Stimulated activated naive B cell treated with anti-CD40 and anti-IgM and Interleukin-4, amounts not matched to agents 10 μg/mL and 1 μg/mL and 100 μg/mL, for 72 hours (primary cell): Measurements from ENCODE around the gene ATXN1.
A peak's percentile ranks its signal among the peaks of the same experiment; 100 is the strongest.

Experiments
- ATAC-seq, 2 donors: fragments of 150-1000 bp; cut with Tn5 transposase; replicated peaks; 2 replicates each; pipeline ENCODE4 v1.10.0; 2021; ENCODE audit warnings: moderate library complexity in 1 of 2
- DNase-seq: peaks from one replicate; pipeline ENCODE4 v3.0.0; 2021
- H3K27ac Mint-ChIP-seq: one replicate; pipeline ENCODE4 v1.8.0; 2022; ENCODE audit warnings: mild to moderate bottlenecking, mixed read lengths
- H3K27me3 Mint-ChIP-seq, 2 donors: one replicate each; pipeline ENCODE4 v1.8.0; 2022; ENCODE audit warnings: mixed read lengths in 2 of 2
- H3K36me3 Mint-ChIP-seq, 2 donors: one replicate each; pipeline ENCODE4 v1.8.0; 2022; ENCODE audit warnings: mixed read lengths in 2 of 2, mild to moderate bottlenecking in 1 of 2
- H3K4me1 Mint-ChIP-seq, 2 donors: one replicate each; pipeline ENCODE4 v1.8.0; 2022; ENCODE audit warnings: mixed read lengths in 2 of 2, mild to moderate bottlenecking in 1 of 2
- H3K4me3 Mint-ChIP-seq, 2 donors: one replicate each; pipeline ENCODE4 v1.8.0; 2022; ENCODE audit warnings: mild to moderate bottlenecking in 2 of 2, mixed read lengths in 2 of 2, moderate library complexity in 1 of 2
- H3K9me3 Mint-ChIP-seq, 2 donors: one replicate each; pipeline ENCODE4 v1.8.0; 2022; ENCODE audit warnings: mixed read lengths in 2 of 2, mild to moderate bottlenecking in 1 of 2

The ATXN1 gene

GRCh38 chr6:16674801-16675392 lies 86.4 kb downstream of the ATXN1 start:
- peaks cover 18 to 49% of the 10 kb centered on the region in 2 donors for H3K4me1 Mint-ChIP-seq
- DNase-seq (no peak), ATAC-seq (no peak)
- no peak overlapping the region for H3K4me3 Mint-ChIP-seq
- peaks cover 23 to 39% of the 10 kb centered on the region in 2 donors for H3K36me3 Mint-ChIP-seq
- peaks cover 0 to 5% of the 10 kb centered on the region in 2 donors for H3K27me3 Mint-ChIP-seq
- H3K27ac Mint-ChIP-seq, result no peak overlapping the region
- peaks cover 4 to 5% of the 10 kb centered on the region in 2 donors for H3K9me3 Mint-ChIP-seq

GRCh38 chr6:16673011-16673797 lies 88.1 kb downstream of the ATXN1 start:
- H3K27me3 Mint-ChIP-seq, result no peaks in the 10 kb centered on the region
- ATAC-seq (no peak), DNase-seq (no peak)
- H3K9me3 Mint-ChIP-seq, result no peaks in the 10 kb centered on the region
- H3K27ac Mint-ChIP-seq, result no peak overlapping the region
- H3K36me3 Mint-ChIP-seq, result peaks cover 14 to 32% of the 10 kb centered on the region in 2 donors
- no peak overlapping the region for H3K4me3 Mint-ChIP-seq
- H3K4me1 Mint-ChIP-seq, result peaks cover 25 to 55% of the 10 kb centered on the region in 2 donors

- no peak for ATAC-seq
- H3K27ac Mint-ChIP-seq, result peak overlapping the region; percentile 75
- H3K36me3 Mint-ChIP-seq, result peaks cover 18 to 38% of the 10 kb centered on the region in 2 donors
- H3K4me3 Mint-ChIP-seq, result peak overlapping the region; percentile 18 to 67
- H3K27me3 Mint-ChIP-seq, result no peaks in the 10 kb centered on the region
- no peak for DNase-seq
- no peaks in the 10 kb centered on the region for H3K9me3 Mint-ChIP-seq
- peaks cover 26 to 62% of the 10 kb centered on the region in 2 donors for H3K4me1 Mint-ChIP-seq
Observed at GRCh38 chr6:16671302-16672289, 89.7 kb downstream of the ATXN1 start.

- ATAC-seq, result peak; percentile 77 to 81
- Mint-ChIP-seq H3K27ac (peak overlapping the region; percentile 85), H3K9me3 (peaks cover 0 to 1% of the 10 kb centered on the region in 2 donors), H3K36me3 (peaks cover 24 to 46% of the 10 kb centered on the region in 2 donors), H3K4me1 (peaks cover 28 to 62% of the 10 kb centered on the region in 2 donors), H3K4me3 (no peak overlapping the region), H3K27me3 (no peaks in the 10 kb centered on the region)
- DNase-seq, result no peak
Observed at GRCh38 chr6:16670617-16671051, 90.6 kb downstream of the ATXN1 start.

- ATAC-seq (peak; percentile 88 to 91), DNase-seq (no peak)
- H3K27me3 Mint-ChIP-seq, result no peaks in the 10 kb centered on the region
- peaks cover 25 to 43% of the 10 kb centered on the region in 2 donors for H3K36me3 Mint-ChIP-seq
- H3K4me3 Mint-ChIP-seq, result peak overlapping the region; percentile 66 to 70
- H3K4me1 Mint-ChIP-seq, result peaks cover 28 to 64% of the 10 kb centered on the region in 2 donors
- peaks cover 0 to 1% of the 10 kb centered on the region in 2 donors for H3K9me3 Mint-ChIP-seq
- peak overlapping the region; percentile 85 for H3K27ac Mint-ChIP-seq
Observed at GRCh38 chr6:16670183-16670582, 91.1 kb downstream of the ATXN1 start.

- peaks cover 0 to 1% of the 10 kb centered on the region in 2 donors for H3K9me3 Mint-ChIP-seq
- H3K36me3 Mint-ChIP-seq, result peaks cover 24 to 43% of the 10 kb centered on the region in 2 donors
- peak overlapping the region in 1 of 2 donors; percentile 5 for H3K4me3 Mint-ChIP-seq
- peak overlapping the region; percentile 77 for H3K27ac Mint-ChIP-seq
- H3K4me1 Mint-ChIP-seq, result peaks cover 28 to 61% of the 10 kb centered on the region in 2 donors
- no peaks in the 10 kb centered on the region for H3K27me3 Mint-ChIP-seq
- ATAC-seq, result peak; percentile 17 to 33
- no peak for DNase-seq
Observed at GRCh38 chr6:16669227-16669626, 92.0 kb downstream of the ATXN1 start.

- ATAC-seq, result no peak
- no peak for DNase-seq
- peaks cover 0 to 1% of the 10 kb centered on the region in 2 donors for H3K9me3 Mint-ChIP-seq
- no peak overlapping the region for H3K4me3 Mint-ChIP-seq
- H3K27me3 Mint-ChIP-seq, result no peaks in the 10 kb centered on the region
- no peak overlapping the region for H3K27ac Mint-ChIP-seq
- H3K4me1 Mint-ChIP-seq, result peaks cover 28 to 55% of the 10 kb centered on the region in 2 donors
- H3K36me3 Mint-ChIP-seq, result peaks cover 31 to 40% of the 10 kb centered on the region in 2 donors
Observed at GRCh38 chr6:16667509-16667908, 93.8 kb downstream of the ATXN1 start.

- no peak for ATAC-seq
Observed at GRCh38 chr6:16665992-16666391, 95.3 kb downstream of the ATXN1 start.

GRCh38 chr6:16665182-16665581 lies 96.1 kb downstream of the ATXN1 start:
- no peak for DNase-seq
- H3K27ac Mint-ChIP-seq, result no peak overlapping the region
- no peak overlapping the region for H3K4me3 Mint-ChIP-seq
- H3K4me1 Mint-ChIP-seq, result peaks cover 19 to 38% of the 10 kb centered on the region in 2 donors
- peaks cover 0 to 1% of the 10 kb centered on the region in 2 donors for H3K9me3 Mint-ChIP-seq
- no peak for ATAC-seq
- H3K27me3 Mint-ChIP-seq, result no peaks in the 10 kb centered on the region
- H3K36me3 Mint-ChIP-seq, result peaks cover 40 to 45% of the 10 kb centered on the region in 2 donors

More at GRCh38 chr6:16665992-16666391, 95.3 kb downstream of the ATXN1 start:
- H3K9me3 Mint-ChIP-seq, result peaks cover 0 to 1% of the 10 kb centered on the region in 2 donors
- no peak overlapping the region for H3K4me3 Mint-ChIP-seq
- peaks cover 20 to 43% of the 10 kb centered on the region in 2 donors for H3K4me1 Mint-ChIP-seq
- no peak for DNase-seq
- H3K27me3 Mint-ChIP-seq, result no peaks in the 10 kb centered on the region
- no peak overlapping the region for H3K27ac Mint-ChIP-seq
- H3K36me3 Mint-ChIP-seq, result peaks cover 40 to 46% of the 10 kb centered on the region in 2 donors

- Mint-ChIP-seq H3K36me3 (peaks cover 37 to 40% of the 10 kb centered on the region in 2 donors), H3K9me3 (peaks cover 0 to 1% of the 10 kb centered on the region in 2 donors), H3K4me1 (peaks cover 16 to 38% of the 10 kb centered on the region in 2 donors), H3K27ac (no peak overlapping the region), H3K4me3 (no peak overlapping the region), H3K27me3 (no peaks in the 10 kb centered on the region)
- DNase-seq, result no peak
- no peak for ATAC-seq
Observed at GRCh38 chr6:16663901-16664300, 97.4 kb downstream of the ATXN1 start.

- DNase-seq, result no peak
- Mint-ChIP-seq H3K4me3 (peak overlapping the region in 1 of 2 donors; percentile 30), H3K9me3 (no peaks in the 10 kb centered on the region), H3K36me3 (peaks cover 32 to 35% of the 10 kb centered on the region in 2 donors), H3K27me3 (no peaks in the 10 kb centered on the region), H3K4me1 (peaks cover 28 to 36% of the 10 kb centered on the region in 2 donors), H3K27ac (peak overlapping the region; percentile 93)
- ATAC-seq, result peak; percentile 51 to 53
Observed at GRCh38 chr6:16660157-16660497, 101.1 kb downstream of the ATXN1 start.

GRCh38 chr6:16659466-16660156 lies 101.6 kb downstream of the ATXN1 start:
- Mint-ChIP-seq H3K36me3 (peaks cover 37 to 40% of the 10 kb centered on the region in 2 donors), H3K9me3 (no peaks in the 10 kb centered on the region), H3K4me3 (peak overlapping the region; percentile 51 to 64), H3K4me1 (peaks cover 31 to 41% of the 10 kb centered on the region in 2 donors), H3K27ac (peak overlapping the region; percentile 93), H3K27me3 (no peaks in the 10 kb centered on the region)
- ATAC-seq, result peak; percentile 66 to 68
- DNase-seq, result no peak

- peak overlapping the region; percentile 93 for H3K27ac Mint-ChIP-seq
- ATAC-seq, result peak; percentile 36 to 52
- H3K36me3 Mint-ChIP-seq, result peaks cover 39 to 42% of the 10 kb centered on the region in 2 donors
- peak overlapping the region; percentile 45 to 51 for H3K4me3 Mint-ChIP-seq
- no peak for DNase-seq
- H3K4me1 Mint-ChIP-seq, result peaks cover 33 to 47% of the 10 kb centered on the region in 2 donors
- H3K27me3 Mint-ChIP-seq, result no peaks in the 10 kb centered on the region
- H3K9me3 Mint-ChIP-seq, result no peaks in the 10 kb centered on the region
Observed at GRCh38 chr6:16658348-16659034, 102.8 kb downstream of the ATXN1 start.
